Measurements from ENCODE around the gene WDR47. TPM values are rescaled to one million over a fixed set of nuclear protein-coding genes. Genes with fewer than 3 reads are reported as not detected.

WDR47 gene
- 8.6 and 10.3 TPM in 2 replicates for total RNA-seq

GRCh38 chr1:109041621-109042468 lies at the start of gene WDR47:
Gene WDR47, minus strand, starts transcription at chr1:109042102. Its CDS starts 18,590 bp downstream, at chr1:109023512.

DNA sequence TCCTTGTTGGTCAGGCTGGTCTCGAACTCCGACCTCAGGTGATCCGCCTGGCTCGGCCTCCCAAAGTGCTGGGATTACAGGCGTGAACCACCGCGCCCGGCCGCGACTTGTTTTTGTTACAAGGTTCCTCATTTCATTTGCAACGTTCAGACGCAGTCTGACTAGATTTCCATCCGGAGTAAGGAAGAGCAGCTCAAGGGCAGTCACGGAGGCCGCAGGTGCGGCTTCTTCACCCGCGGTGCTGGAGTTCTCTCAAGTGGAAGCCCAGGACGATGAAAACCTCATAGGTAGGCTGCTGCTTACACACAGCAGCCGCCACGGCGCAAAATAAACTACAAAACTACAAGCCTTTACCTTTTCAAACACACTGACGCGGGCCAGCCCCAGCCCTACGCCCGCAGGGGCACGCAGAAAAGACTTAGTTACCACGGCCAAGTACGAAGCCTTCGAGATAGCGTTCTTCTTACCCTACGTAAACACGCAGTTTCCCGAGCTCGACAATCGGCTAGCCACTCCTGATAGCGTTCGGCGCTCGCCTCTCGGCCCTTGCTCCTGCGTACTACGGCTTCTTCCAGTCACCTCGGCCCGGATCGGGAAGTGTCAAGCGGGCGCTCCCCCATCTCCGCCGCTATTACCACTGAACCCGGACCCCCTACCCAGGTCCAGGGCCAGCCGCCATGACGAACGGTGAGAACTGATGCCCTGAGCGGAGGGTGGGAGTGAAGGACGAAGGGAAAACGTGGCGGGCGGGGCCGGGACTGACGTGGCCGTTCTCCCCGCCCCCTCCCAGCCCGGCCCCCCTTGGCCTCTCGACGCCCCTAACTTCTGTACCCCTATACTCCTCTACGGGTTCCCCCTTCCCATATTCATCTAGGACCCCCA lies 48.5 kb upstream of the WDR47 start, which contains the start of gene TMEM167B:
Gene TMEM167B (plus strand): TSS at position 569 of the 882 bp plus-strand sequence. CDS start 109 bp downstream, at position 678.

DNA sequence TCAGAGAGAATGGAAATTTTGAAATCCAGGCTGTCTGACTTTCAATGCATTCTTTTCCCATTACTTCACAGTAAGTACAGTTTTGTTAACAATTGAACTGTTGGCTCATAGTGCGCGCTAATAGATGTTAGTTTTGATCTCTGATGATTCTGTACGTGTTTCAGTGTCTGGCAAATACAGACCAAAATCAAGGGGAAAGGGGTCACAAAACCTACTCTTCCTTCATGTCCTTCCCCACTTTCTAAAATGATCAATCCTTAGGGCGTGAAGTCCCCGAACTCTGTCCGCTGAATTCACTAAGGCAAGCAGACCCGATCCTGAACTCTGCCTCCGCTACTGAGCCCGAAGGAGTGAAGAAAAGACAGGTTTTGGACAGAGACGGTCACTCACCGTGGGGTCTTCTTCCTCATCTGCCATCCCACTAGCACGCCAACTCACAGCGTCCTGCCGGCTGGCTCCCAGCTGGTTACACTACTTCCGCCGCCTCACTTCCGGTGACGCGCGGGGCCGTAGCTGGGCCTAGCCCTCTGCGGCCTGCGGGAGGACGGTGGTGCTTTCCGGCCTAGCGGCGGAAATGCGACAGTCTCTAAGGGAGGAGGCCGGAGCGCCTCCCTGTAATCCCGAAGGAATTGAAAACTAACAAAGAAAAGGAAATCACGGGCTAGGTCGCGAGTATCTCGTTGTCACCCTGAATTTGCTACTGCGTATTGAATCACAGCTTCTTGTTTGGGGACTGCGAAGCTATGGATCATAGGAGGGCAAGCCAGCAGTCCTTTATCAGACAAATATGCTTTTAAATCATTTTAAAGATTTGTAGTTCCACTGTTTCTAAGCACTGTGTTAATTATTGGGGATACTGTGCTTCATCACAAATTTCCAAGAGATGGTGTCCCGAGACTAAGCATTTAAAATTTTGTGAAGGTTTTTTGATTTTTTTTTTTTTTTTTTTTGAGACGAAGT lies 33.9 kb upstream of the WDR47 start, which contains the start of gene TAF13:
Gene TAF13 (minus strand): TSS at position 473 of the 960 bp plus-strand sequence. CDS start 56 bp downstream, at position 417.

DNA sequence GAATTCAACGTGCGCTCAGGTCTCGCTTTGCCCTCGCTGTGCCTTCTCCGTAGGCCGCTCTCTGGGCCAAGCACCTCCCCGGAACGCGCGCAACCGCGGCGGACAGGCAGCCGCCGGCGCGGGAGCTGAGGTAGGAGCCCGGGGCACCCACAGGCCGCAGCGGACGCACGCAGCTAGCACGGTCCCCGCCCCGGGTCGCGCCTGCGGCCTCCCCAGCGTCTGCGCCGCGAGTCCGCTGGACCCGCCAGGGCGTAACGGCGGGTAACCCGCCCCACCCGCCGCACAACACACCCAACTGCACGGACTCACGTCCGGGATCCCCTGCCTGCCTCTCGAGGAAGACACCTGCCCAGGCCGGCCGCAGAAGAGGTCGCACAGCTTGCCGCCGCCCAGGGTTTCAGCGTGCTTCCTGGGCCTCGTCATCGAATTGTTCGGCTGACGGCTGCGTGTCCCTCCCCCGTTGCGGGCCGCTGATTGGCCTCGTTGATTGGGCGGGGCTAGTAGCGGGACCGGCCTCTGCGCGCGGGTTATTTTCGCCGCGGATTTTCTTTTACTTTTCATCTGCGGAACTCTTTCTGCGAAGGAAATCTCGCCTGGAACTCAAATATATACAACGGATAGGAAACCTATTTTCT lies 78.7 kb downstream of the WDR47 start, which contains the start of gene CLCC1:
Gene CLCC1 (minus strand): TSS at position 433 of the 635 bp plus-strand sequence. CDS start 13,047 bp downstream, outside the sequence.

Other genes starting within 250 kb of the WDR47 start
- gene AKNAD1, start 185.0 kb downstream of the WDR47 start, total RNA-seq: not detected in 2 replicates
- 9.6 and 21.8 TPM in 2 replicates for gene GPSM2, start 165.1 kb downstream of the WDR47 start, total RNA-seq
- 26.2 and 31.1 TPM in 2 replicates for gene CLCC1, start 78.6 kb downstream of the WDR47 start, total RNA-seq
- 46.2 and 65.3 TPM in 2 replicates for gene TAF13, start 33.9 kb upstream of the WDR47 start, total RNA-seq
- 18.8 and 20.2 TPM in 2 replicates for gene TMEM167B, start 48.7 kb upstream of the WDR47 start, total RNA-seq
- gene ELAPOR1, start 72.0 kb upstream of the WDR47 start, total RNA-seq: 1.8 TPM in 1 of 2 replicates, not detected in the other
- 204 and 220 TPM in 2 replicates for gene SARS1, start 171.8 kb upstream of the WDR47 start, total RNA-seq
- 0.72 and 1.5 TPM in 2 replicates for gene CELSR2, start 207.4 kb upstream of the WDR47 start, total RNA-seq
- 13.9 and 18.4 TPM in 2 replicates for gene PSRC1, start 241.0 kb upstream of the WDR47 start, total RNA-seq